Measurements from ENCODE around the gene PRUNE1.

- TF ChIP-seq ZNF274 (IDR thresholded peaks at IDR 0.05; ENCODE audit: low read depth, low read length) (no peak), YY1 (IDR thresholded peaks at IDR 0.05; ENCODE audit: insufficient read depth, insufficient read length) (no peak), SUZ12 (IDR thresholded peaks at IDR 0.05; ENCODE audit: extremely low read depth, insufficient read depth, insufficient read length) (no peak)
Measured at GRCh38 chr1:151048645-151049032, 40.4 kb downstream of the PRUNE1 start.
